ELR (cell line): ENCODE data around the gene HADHB.
"Not testable (repeated sequence)": the region's sequence is repeated elsewhere in the genome, so short reads cannot be mapped to it uniquely, and the experiment has no call there.

Experiments
- DNase-seq: peaks from one replicate; pipeline ENCODE4 v3.0.0-alpha.2; 2015; ENCODE audit warnings: low read depth

The HADHB gene

DNA sequence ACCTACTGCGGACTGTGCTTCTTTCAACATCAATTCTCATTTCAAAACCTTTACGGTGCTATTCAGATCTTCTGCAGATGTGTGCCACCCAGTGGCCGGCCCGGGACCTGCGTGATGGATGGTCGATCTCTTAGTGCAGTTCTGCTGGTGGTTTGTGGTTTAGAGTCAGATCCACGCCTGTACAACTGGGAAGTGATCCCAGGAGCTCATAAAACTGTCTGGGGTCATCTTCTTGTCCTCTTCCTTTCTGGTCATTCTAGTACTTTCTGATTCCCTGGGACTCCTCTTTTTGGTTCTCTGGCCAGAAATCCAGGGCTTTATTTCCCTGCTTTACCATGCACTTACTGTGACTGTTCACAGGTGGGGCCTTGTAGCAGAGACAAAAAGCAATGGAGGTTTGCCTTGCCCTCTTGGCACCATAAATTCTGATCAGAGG, 85.4 kb downstream of the HADHB start:
- DNase-seq = peak; percentile 80

DNA sequence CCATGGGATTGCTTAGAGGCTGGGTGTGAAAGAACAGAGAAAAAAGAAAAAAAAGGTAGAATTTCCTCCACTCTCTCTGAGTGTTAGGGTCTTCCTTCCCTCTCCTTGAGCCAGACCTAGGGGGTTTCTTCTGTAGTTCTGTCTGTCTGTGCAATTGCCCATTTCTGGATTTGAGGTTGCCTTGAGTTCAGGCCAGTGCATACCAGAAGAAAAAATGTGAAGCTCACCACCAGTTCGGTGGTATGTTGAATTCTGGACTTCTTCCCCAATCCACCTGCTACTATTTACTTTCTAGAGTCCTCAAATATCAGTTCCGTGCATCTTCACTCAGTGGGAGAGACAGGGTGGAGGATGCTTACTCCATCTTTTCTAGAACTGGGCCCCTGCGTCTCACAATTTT, 85.9 kb downstream of the HADHB start:
- no peak for DNase-seq

DNA sequence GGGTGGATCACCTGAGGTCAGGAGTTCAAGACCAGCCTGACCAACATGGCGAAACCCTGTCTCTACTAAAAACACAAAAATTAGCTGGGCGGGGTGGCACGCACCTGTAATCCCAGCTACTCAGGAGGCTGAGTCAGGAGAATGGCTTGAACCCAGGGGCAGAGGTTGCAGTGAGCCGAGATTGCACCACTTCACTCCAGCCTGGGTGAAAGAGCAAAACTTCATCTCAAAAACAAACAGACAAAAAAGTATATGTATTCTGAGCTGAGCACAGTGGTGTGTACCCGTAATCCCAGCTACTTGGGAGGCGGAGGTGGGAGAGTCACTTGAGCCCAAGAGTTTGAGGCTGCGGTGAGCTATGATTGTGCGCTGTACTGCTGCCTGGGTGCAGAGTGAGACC, 86.6 kb downstream of the HADHB start:
- DNase-seq = not testable (repeated sequence)

DNA sequence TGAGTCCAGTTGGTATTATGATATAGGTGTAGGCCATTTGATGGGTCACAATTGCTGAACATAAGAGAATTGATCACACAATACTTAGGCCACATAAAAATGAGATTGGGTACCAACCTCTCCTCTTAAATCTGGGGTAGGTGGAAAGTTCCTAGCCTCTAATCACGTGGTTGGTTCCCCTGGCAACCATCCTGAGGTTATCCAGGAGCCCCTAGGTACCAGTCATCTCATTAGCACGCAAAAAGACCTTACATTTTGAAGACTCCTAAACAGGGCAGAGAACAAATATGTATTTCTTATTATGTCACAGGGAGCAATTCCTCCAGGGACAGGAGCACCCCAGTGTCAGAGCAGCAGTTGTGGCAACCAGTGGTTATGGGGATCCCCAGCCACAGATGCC, 88.6 kb downstream of the HADHB start:
- DNase-seq = no peak

DNA sequence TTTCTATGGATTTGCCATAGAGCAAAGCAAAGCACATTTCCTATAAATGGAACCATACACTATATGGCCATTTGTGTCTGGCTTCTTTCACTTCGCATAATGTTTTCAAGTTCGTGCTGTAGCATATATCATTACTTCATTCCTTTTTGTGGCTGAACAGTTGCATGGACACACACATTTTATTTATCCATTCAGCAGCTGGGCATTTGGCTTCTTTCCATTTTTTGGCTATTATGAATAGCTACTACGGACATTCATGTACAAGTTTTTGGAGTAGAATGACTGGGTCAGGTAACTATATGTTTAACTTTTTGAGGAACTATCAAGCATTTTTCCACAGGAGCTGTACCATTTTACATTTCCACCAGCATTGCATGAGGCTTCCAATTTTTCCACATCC, 90.5 kb downstream of the HADHB start:
- DNase-seq = no peak

DNA sequence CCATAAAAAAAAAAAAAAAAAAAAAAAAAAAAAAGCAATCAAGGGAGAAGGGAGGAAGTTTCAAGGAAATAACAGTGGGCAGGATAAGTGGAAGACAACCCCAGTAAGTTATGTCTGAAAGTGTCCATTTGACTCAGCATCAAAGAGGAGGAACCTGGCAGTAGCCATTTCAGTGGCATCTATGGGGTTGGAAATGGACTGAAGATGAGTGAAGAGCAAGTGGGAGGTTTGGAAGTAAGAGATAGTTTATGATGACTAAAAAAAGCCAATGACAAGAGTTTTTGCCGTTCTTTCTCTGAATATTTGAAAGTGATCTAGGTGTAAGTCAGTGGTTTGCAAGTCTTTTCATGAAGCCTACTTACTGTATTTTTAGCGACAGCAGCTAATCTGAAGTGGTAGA, 92.0 kb downstream of the HADHB start:
- DNase-seq = no peak

DNA sequence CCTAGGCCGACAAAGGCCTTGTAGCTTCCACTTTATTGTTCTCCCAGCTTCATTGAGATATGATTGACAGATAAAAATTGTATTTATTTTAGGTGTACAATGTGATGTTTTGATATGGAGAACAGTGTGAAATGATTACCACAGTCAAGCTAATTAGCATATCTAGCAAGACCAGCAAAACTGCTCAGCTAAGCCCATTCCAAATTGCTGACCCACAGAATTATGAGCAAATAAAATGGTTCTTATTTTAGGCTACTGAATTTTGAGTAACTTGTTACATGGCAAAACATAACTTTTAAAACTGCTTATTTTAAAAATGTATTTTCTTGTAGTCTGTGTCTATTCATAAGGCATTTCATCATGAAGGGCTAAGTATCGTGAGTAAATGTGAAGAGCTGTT, 92.6 kb downstream of the HADHB start:
- DNase-seq = no peak
